HG03097 (cell line): ENCODE measurements around the gene MAP2K7.

Experiments used
- ATAC-seq: cut with Tn5 transposase; IDR thresholded peaks from one replicate; pipeline ENCODE4 v1.9.1; 2021; ENCODE audit not compliant: unreplicated experiment, low FRiP score

MAP2K7 gene

GRCh38 chr19:7905859-7906258, 2.2 kb downstream of the MAP2K7 start:
- ATAC-seq: no peak

- no peak for ATAC-seq
Observed at GRCh38 chr19:7907122-7907521, 3.4 kb downstream of the MAP2K7 start.

- ATAC-seq: no peak
Observed at GRCh38 chr19:7907544-7907943, 3.9 kb downstream of the MAP2K7 start.

- no peak for ATAC-seq
Observed at GRCh38 chr19:7908078-7908699, 4.5 kb downstream of the MAP2K7 start.

- no peak for ATAC-seq
Observed at GRCh38 chr19:7908742-7909461, 5.2 kb downstream of the MAP2K7 start.

GRCh38 chr19:7909471-7910067, 5.9 kb downstream of the MAP2K7 start:
- no peak for ATAC-seq

- no peak for ATAC-seq
Observed at GRCh38 chr19:7910321-7911161, 6.9 kb downstream of the MAP2K7 start.

- ATAC-seq: no peak
Observed at GRCh38 chr19:7911508-7912143, 7.9 kb downstream of the MAP2K7 start.

- ATAC-seq: no peak
Observed at GRCh38 chr19:7912144-7912696, 8.5 kb downstream of the MAP2K7 start.

- no peak for ATAC-seq
Observed at GRCh38 chr19:7912697-7913564, 9.3 kb downstream of the MAP2K7 start.

- no peak for ATAC-seq
Observed at GRCh38 chr19:7913652-7914051, 10.0 kb downstream of the MAP2K7 start.

- no peak for ATAC-seq
Observed at GRCh38 chr19:7914099-7914498, 10.4 kb downstream of the MAP2K7 start.

- ATAC-seq: no peak
Observed at GRCh38 chr19:7914598-7915045, 10.9 kb downstream of the MAP2K7 start, which contains the start of gene TGFBR3L. Gene TGFBR3L, plus strand, starts transcription at chr19:7914830.

GRCh38 chr19:7915250-7916102, 11.8 kb downstream of the MAP2K7 start:
- no peak for ATAC-seq

GRCh38 chr19:7916103-7916954, 12.7 kb downstream of the MAP2K7 start:
- ATAC-seq: no peak

- ATAC-seq: no peak
Observed at GRCh38 chr19:7916955-7917266, 13.2 kb downstream of the MAP2K7 start.

- no peak for ATAC-seq
Observed at GRCh38 chr19:7917267-7918061, 13.8 kb downstream of the MAP2K7 start.
